DND-41 (cell line): Measurements from ENCODE around the gene FAM114A1.

ENCODE experiments used
- ATAC-seq: fragments of 200-7000 bp; cut with Tn5 transposase; 3 replicates; pipeline ENCODE4 v1.9.1; 2021; ENCODE audit warnings: low read depth; ENCODE audit not compliant: insufficient read depth
- DNase-seq: peaks from one replicate; pipeline ENCODE4 v3.0.0-alpha.2; 2020
- H2AFZ ChIP-seq: 2 replicates; pipeline ENCODE4 v1.6.0; 2012; ENCODE audit warnings: low read depth, low read length
- H3K27ac ChIP-seq: 2 replicates; pipeline ENCODE4 v1.5.1; 2012; ENCODE audit warnings: low read length, inconsistent platforms
- H3K27me3 ChIP-seq: fragments of 200-600 bp; sonication (generic); 2 replicates; pipeline ENCODE4 v1.6.0; 2012; ENCODE audit warnings: low read length, mild to moderate bottlenecking, inconsistent platforms; ENCODE audit not compliant: insufficient read depth, poor library complexity
- H3K36me3 ChIP-seq: 2 replicates; pipeline ENCODE4 v1.5.1; 2012; ENCODE audit warnings: low read length, inconsistent platforms; ENCODE audit not compliant: insufficient read depth
- H3K4me1 ChIP-seq: 2 replicates; pipeline ENCODE4 v1.5.1; 2012; ENCODE audit warnings: mild to moderate bottlenecking, low read length; ENCODE audit not compliant: insufficient read depth
- H3K4me2 ChIP-seq: 2 replicates; pipeline ENCODE4 v1.6.0; 2012; ENCODE audit warnings: mild to moderate bottlenecking, moderate library complexity, low read length, inconsistent platforms; ENCODE audit not compliant: insufficient read depth
- H3K4me3 ChIP-seq, 2 experiments: fragments of 200-600 bp in 1 of 2; shearing (Covaris generic) in 1 of 2; 2 replicates each; pipeline ENCODE4 v1.5.1; 2012 to 2016; ENCODE audit warnings: inconsistent platforms in 2 of 2, low read length in 2 of 2, mild to moderate bottlenecking in 2 of 2, low read depth in 1 of 2, moderate library complexity in 1 of 2
- H3K79me2 ChIP-seq: 2 replicates; pipeline ENCODE4 v1.6.0; 2012; ENCODE audit warnings: low read length, inconsistent platforms; ENCODE audit not compliant: insufficient read depth
- H3K9ac ChIP-seq: 2 replicates; pipeline ENCODE4 v1.6.0; 2012; ENCODE audit warnings: low read depth, mild to moderate bottlenecking, inconsistent platforms, low read length, moderate library complexity
- H3K9me3 ChIP-seq: 2 replicates; pipeline ENCODE4 v1.5.1; 2012; ENCODE audit warnings: low read length, moderate library complexity, mild to moderate bottlenecking, inconsistent platforms; ENCODE audit not compliant: insufficient read depth, severe bottlenecking
- H4K20me1 ChIP-seq: 2 replicates; pipeline ENCODE4 v1.6.0; 2012; ENCODE audit warnings: low read length; ENCODE audit not compliant: insufficient read depth
- EZH2 ChIP-seq: IDR thresholded peaks from 3 replicates; pipeline ENCODE4 v1.6.1; 2012; ENCODE audit warnings: borderline replicate concordance, low read depth, mild to moderate bottlenecking, moderate library complexity, low read length, inconsistent platforms; ENCODE audit not compliant: severe bottlenecking
- TF ChIP-seq, protein P1 (sequence below): IDR thresholded peaks from 2 replicates; pipeline ENCODE4 v1.5.1; 2012; ENCODE audit warnings: borderline replicate concordance, low read length, moderate library complexity, mild to moderate bottlenecking; ENCODE audit not compliant: poor library complexity, severe bottlenecking; ENCODE audit errors: extremely low read depth

The FAM114A1 gene

DNA sequence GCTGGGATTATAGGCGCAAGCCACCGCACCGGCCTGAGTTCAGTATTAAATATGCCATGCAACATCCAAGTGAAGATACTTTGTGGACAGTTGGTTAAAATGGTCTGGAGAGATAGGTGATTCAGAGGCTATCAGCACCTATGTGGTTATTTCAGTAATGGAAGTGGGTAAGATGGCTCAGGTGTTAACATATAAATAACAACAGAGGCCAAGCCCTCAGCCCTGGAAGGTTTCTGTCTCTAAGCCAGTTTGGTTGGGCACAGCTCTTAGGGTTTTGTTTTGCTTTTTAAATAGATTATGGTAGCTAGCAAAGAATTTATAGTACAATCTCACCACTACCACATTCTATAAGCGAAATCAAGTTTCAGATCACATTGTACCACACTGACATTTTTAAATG is 16.6 kb downstream of the FAM114A1 start:
- TF ChIP-seq, protein P1, sequence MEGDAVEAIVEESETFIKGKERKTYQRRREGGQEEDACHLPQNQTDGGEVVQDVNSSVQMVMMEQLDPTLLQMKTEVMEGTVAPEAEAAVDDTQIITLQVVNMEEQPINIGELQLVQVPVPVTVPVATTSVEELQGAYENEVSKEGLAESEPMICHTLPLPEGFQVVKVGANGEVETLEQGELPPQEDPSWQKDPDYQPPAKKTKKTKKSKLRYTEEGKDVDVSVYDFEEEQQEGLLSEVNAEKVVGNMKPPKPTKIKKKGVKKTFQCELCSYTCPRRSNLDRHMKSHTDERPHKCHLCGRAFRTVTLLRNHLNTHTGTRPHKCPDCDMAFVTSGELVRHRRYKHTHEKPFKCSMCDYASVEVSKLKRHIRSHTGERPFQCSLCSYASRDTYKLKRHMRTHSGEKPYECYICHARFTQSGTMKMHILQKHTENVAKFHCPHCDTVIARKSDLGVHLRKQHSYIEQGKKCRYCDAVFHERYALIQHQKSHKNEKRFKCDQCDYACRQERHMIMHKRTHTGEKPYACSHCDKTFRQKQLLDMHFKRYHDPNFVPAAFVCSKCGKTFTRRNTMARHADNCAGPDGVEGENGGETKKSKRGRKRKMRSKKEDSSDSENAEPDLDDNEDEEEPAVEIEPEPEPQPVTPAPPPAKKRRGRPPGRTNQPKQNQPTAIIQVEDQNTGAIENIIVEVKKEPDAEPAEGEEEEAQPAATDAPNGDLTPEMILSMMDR = no peak
- no peak for TF ChIP-seq EZH2
- no peaks in the 10 kb centered on the region for H3K4me1 ChIP-seq
- no peaks in the 10 kb centered on the region for H3K27me3 ChIP-seq
- no peaks in the 10 kb centered on the region for H4K20me1 ChIP-seq
- no peak for DNase-seq
- no peaks in the 10 kb centered on the region for H3K9me3 ChIP-seq
- no peak overlapping the region for H3K4me3 ChIP-seq
- H3K79me2 ChIP-seq = no peaks in the 10 kb centered on the region
- H3K9ac ChIP-seq = no peak overlapping the region
- H3K36me3 ChIP-seq = no peaks in the 10 kb centered on the region
- no peak for ATAC-seq
- H2AFZ ChIP-seq = no peak overlapping the region
- no peak overlapping the region for H3K27ac ChIP-seq
- H3K4me2 ChIP-seq = no peak overlapping the region

DNA sequence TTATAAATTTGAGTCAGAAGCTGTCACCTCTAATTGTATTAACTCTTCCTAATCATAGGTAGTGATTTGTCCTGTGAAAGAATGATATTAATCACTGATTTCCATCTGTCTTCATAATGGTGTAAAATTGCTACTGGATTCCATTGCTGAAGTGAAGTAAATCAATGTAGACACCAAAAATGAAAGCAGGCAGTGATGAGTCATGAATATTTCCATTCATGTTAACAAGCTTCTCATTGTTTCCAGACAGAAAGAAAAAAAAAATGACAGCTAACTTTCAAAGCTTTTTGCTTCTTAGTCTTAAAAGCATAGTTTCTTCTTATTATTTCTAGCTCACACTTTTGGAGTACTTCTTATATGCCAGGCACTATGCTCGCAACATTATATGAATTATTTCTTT is 21.5 kb downstream of the FAM114A1 start:
- TF ChIP-seq, protein P1 = no peak
- no peak for TF ChIP-seq EZH2
- Histone ChIP-seq H3K79me2 (no peaks in the 10 kb centered on the region), H2AFZ (no peak overlapping the region), H3K4me2 (no peak overlapping the region), H3K9me3 (no peaks in the 10 kb centered on the region), H3K4me1 (no peaks in the 10 kb centered on the region), H4K20me1 (no peaks in the 10 kb centered on the region), H3K27me3 (peaks cover 3% of the 10 kb centered on the region), H3K9ac (no peak overlapping the region), H3K36me3 (no peaks in the 10 kb centered on the region), H3K4me3 (no peak overlapping the region), H3K27ac (no peak overlapping the region)
- DNase-seq (no peak), ATAC-seq (no peak)

DNA sequence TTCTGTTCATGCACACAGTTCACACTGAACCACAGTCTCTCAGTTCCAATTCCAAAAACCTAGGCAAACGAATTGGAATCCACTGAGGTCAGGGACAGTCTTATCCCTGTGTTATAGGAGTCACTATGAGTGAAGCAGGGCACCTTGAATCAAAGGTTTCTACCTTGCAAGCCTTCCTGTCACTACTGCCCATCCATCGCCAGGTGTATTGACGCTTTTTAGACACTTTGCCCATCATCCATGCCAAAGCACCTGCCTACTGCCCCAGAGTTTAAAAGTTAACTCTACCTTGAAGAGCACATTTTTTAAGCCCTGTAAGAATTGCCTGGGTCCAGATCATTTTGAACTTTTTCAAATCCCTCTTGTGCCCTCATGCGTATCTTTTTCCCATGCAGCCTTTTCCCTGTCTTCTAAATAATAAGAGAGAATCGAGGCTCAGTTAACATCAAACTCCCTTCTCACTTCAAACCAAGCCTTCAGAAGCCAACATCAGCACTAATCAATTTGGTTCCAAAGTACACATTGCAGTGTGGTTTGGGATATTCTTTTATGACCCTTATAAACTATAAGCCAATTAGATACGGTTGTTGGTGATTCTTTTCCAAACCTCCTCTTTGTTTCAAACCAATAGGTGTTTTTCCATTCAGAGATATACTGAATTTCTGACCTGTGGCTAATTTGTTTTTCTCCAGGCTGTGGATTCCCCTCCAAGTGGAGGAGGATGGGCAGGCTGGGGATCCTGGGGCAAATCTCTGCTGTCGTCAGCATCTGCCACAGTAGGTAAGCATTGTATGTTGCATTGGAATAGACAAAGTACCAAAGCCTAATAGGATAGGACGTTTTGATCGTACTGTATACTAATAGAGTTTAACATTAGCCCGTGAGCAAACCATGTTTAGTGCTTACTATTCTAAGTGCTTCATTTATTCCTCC is 23.7 kb downstream of the FAM114A1 start:
- no peak overlapping the region for H2AFZ ChIP-seq
- ATAC-seq = no peak
- H3K9ac ChIP-seq = no peak overlapping the region
- no peaks in the 10 kb centered on the region for H4K20me1 ChIP-seq
- no peak overlapping the region for H3K4me3 ChIP-seq
- H3K36me3 ChIP-seq = no peaks in the 10 kb centered on the region
- H3K27ac ChIP-seq = no peak overlapping the region
- no peak for DNase-seq
- no peak overlapping the region for H3K4me2 ChIP-seq
- H3K27me3 ChIP-seq = peaks cover 3% of the 10 kb centered on the region
- TF ChIP-seq, protein P1 = no peak
- TF ChIP-seq EZH2 = no peak
- no peaks in the 10 kb centered on the region for H3K9me3 ChIP-seq
- H3K79me2 ChIP-seq = no peaks in the 10 kb centered on the region
- no peaks in the 10 kb centered on the region for H3K4me1 ChIP-seq
